ENCODE data around the gene MGST2.

MGST2 gene

GRCh38 chr4:139745111-139745639 lies 79.6 kb downstream of the MGST2 start:
- DNase-seq: no peak

GRCh38 chr4:139746431-139747171 lies 81.0 kb downstream of the MGST2 start:
- DNase-seq: no peak

GRCh38 chr4:139749338-139749737 lies 83.7 kb downstream of the MGST2 start:
- DNase-seq: no peak

GRCh38 chr4:139749835-139750498 lies 84.3 kb downstream of the MGST2 start:
- no peak for DNase-seq

GRCh38 chr4:139753686-139754085 lies 88.1 kb downstream of the MGST2 start:
- DNase-seq: no peak

All from activated naive CD4-positive, alpha-beta T cell (primary cell).